ENCODE data around the gene ARID1B.

- TF ChIP-seq POLR2A (IDR thresholded peaks at IDR 0.05) (no peak), CTCF (IDR thresholded peaks at IDR 0.05 in 8 of 11, conservative IDR thresholded peaks at IDR 0.05 in 3 of 11) (no peak), POLR2AphosphoS5 (IDR thresholded peaks at IDR 0.05) (peak in 1 of 3 donors; percentile 13)
These were observed 75.1 kb downstream of the ARID1B start for GRCh38 chr6:156852147-156852857.
